Osteocyte (in vitro differentiated cells): ENCODE results near the gene NTN1. TPM values are rescaled to one million over a fixed set of nuclear protein-coding genes. Genes with fewer than 3 reads are reported as not detected.

ENCODE experiments used
- DNase-seq: peaks from one replicate; pipeline ENCODE4 v3.0.0; 2021; ENCODE audit warnings: mixed read lengths; ENCODE audit not compliant: unreplicated experiment; ENCODE audit errors: extremely low spot score
- H3K27ac Mint-ChIP-seq: one replicate; pipeline ENCODE4 v1.8.0; 2021; ENCODE audit warnings: mild to moderate bottlenecking, mixed read lengths; ENCODE audit not compliant: unreplicated experiment
- H3K27me3 Mint-ChIP-seq: one replicate; pipeline ENCODE4 v1.8.0; 2021; ENCODE audit warnings: mixed read lengths; ENCODE audit not compliant: unreplicated experiment
- H3K36me3 Mint-ChIP-seq: one replicate; pipeline ENCODE4 v1.8.0; 2021; ENCODE audit warnings: mixed read lengths; ENCODE audit not compliant: unreplicated experiment
- H3K4me1 Mint-ChIP-seq: one replicate; pipeline ENCODE4 v1.8.0; 2021; ENCODE audit warnings: mixed read lengths; ENCODE audit not compliant: unreplicated experiment
- H3K4me3 Mint-ChIP-seq: one replicate; pipeline ENCODE4 v1.8.0; 2021; ENCODE audit warnings: mild to moderate bottlenecking, moderate library complexity, mixed read lengths; ENCODE audit not compliant: unreplicated experiment
- H3K9me3 Mint-ChIP-seq: one replicate; pipeline ENCODE4 v1.8.0; 2021; ENCODE audit warnings: mixed read lengths; ENCODE audit not compliant: unreplicated experiment
- total RNA-seq: library from RNA; stranded (reverse); gene quantifications from 2 replicates; pipeline ENCODE4 v1.2.1, GENCODE V29; 2021
- TF ChIP-seq, protein P1 (sequence below): fragments of 200-600 bp; sonication (generic); IDR thresholded peaks from 2 replicates; pipeline ENCODE4 v1.5.0; 2021; ENCODE audit warnings: antibody characterized with exemption, mild to moderate bottlenecking, moderate library complexity

NTN1 gene
- total RNA-seq, 1 donor from 2014 or later = 21.4 TPM

- Mint-ChIP-seq H3K4me3 (no peak overlapping the region), H3K36me3 (peaks cover 2% of the 10 kb centered on the region), H3K27me3 (no peaks in the 10 kb centered on the region), H3K9me3 (no peaks in the 10 kb centered on the region), H3K27ac (no peak overlapping the region), H3K4me1 (no peaks in the 10 kb centered on the region)
- TF ChIP-seq, protein P1, sequence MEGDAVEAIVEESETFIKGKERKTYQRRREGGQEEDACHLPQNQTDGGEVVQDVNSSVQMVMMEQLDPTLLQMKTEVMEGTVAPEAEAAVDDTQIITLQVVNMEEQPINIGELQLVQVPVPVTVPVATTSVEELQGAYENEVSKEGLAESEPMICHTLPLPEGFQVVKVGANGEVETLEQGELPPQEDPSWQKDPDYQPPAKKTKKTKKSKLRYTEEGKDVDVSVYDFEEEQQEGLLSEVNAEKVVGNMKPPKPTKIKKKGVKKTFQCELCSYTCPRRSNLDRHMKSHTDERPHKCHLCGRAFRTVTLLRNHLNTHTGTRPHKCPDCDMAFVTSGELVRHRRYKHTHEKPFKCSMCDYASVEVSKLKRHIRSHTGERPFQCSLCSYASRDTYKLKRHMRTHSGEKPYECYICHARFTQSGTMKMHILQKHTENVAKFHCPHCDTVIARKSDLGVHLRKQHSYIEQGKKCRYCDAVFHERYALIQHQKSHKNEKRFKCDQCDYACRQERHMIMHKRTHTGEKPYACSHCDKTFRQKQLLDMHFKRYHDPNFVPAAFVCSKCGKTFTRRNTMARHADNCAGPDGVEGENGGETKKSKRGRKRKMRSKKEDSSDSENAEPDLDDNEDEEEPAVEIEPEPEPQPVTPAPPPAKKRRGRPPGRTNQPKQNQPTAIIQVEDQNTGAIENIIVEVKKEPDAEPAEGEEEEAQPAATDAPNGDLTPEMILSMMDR = no peak
- DNase-seq = no peak
Measured at GRCh38 chr17:9087921-9088320, 66.6 kb downstream of the NTN1 start.

GRCh38 chr17:9090641-9091096 is 69.4 kb downstream of the NTN1 start:
- H3K9me3 Mint-ChIP-seq = no peaks in the 10 kb centered on the region
- H3K36me3 Mint-ChIP-seq = peaks cover 2% of the 10 kb centered on the region
- no peak overlapping the region for H3K27ac Mint-ChIP-seq
- no peaks in the 10 kb centered on the region for H3K4me1 Mint-ChIP-seq
- TF ChIP-seq, protein P1 = no peak
- no peak overlapping the region for H3K4me3 Mint-ChIP-seq
- H3K27me3 Mint-ChIP-seq = peaks cover 2% of the 10 kb centered on the region
- no peak for DNase-seq

- DNase-seq = no peak
- TF ChIP-seq, protein P1 = no peak
- no peaks in the 10 kb centered on the region for H3K4me1 Mint-ChIP-seq
- H3K27ac Mint-ChIP-seq = no peak overlapping the region
- H3K36me3 Mint-ChIP-seq = peaks cover 4% of the 10 kb centered on the region
- no peaks in the 10 kb centered on the region for H3K9me3 Mint-ChIP-seq
- no peak overlapping the region for H3K4me3 Mint-ChIP-seq
- peaks cover 9% of the 10 kb centered on the region for H3K27me3 Mint-ChIP-seq
Measured at GRCh38 chr17:9094193-9094592, 72.9 kb downstream of the NTN1 start.

GRCh38 chr17:9095390-9095789 is 74.1 kb downstream of the NTN1 start:
- no peak overlapping the region for H3K4me3 Mint-ChIP-seq
- TF ChIP-seq, protein P1 = no peak
- H3K27ac Mint-ChIP-seq = no peak overlapping the region
- no peaks in the 10 kb centered on the region for H3K9me3 Mint-ChIP-seq
- no peaks in the 10 kb centered on the region for H3K4me1 Mint-ChIP-seq
- DNase-seq = no peak
- H3K36me3 Mint-ChIP-seq = peaks cover 3% of the 10 kb centered on the region
- H3K27me3 Mint-ChIP-seq = peaks cover 9% of the 10 kb centered on the region

- no peak for DNase-seq
- TF ChIP-seq, protein P1 = no peak
- peaks cover 9% of the 10 kb centered on the region for H3K27me3 Mint-ChIP-seq
- H3K27ac Mint-ChIP-seq = no peak overlapping the region
- H3K36me3 Mint-ChIP-seq = peaks cover 2% of the 10 kb centered on the region
- H3K4me3 Mint-ChIP-seq = no peak overlapping the region
- H3K9me3 Mint-ChIP-seq = no peaks in the 10 kb centered on the region
- H3K4me1 Mint-ChIP-seq = no peaks in the 10 kb centered on the region
Measured at GRCh38 chr17:9098242-9098825, 77.0 kb downstream of the NTN1 start.
